Measurements from ENCODE around the gene OPTN. TPM values are rescaled to one million over a fixed set of nuclear protein-coding genes. Genes with fewer than 3 reads are reported as not detected.
"Not testable (repeated sequence)": the region's sequence is repeated elsewhere in the genome, so short reads cannot be mapped to it uniquely, and the experiment has no call there.

Gene OPTN
- total RNA-seq, 1 donor from 2014 or later = 43.6 TPM

DNA sequence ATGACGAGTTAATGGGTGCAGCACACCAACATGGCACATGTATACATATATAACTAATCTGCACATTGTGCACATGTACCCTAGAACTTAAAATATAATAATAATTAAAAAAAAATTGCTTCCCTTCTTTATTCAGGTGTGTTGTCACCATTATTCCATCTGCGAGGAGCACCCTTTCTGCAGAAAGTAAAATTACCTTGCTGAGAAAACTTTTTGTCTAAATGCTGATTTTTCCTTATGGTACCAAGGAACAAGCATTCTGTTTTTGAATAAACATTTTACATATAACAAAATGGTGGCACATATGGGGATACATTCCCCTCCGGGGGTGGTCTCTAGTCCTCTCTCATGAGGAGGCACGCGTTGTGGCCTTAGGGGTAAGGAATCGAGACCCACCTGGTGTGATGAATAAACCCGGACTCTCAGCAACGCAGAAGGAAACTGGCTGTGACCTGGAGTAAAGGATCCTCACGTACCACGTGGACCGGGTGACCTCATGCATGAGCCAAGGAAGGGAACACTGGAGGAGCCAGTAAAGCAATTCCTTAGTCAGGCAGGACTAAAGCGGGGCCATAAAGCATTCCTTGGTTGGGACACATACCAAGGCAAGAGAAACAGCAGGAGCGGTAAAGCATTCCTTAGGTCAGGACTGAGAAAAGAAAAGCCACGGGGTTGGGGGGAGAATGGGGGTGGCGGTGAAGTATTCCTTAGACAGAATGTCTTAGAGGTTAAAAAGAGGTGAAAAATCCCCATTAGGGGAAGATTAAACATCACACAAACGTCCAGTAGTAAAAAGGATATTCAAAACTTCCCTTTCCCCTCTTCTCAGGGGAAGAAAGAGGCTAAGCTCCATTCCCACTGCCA is 20.8 kb upstream of the OPTN start:
- Mint-ChIP-seq H3K36me3 (ENCODE audit: low read depth) (no peaks in the 10 kb centered on the region), H3K27me3 (peaks cover 15% of the 10 kb centered on the region), H3K27ac (no peak overlapping the region), H3K4me3 (no peak overlapping the region), H3K4me1 (peaks cover 6% of the 10 kb centered on the region), H3K9me3 (peaks cover 19% of the 10 kb centered on the region)
- no peak for DNase-seq
- intact Hi-C loops (cut with micrococcal nuclease) = no loop called here

- no peak for DNase-seq
- peaks cover 3% of the 10 kb centered on the region for H3K4me1 Mint-ChIP-seq
- H3K27ac Mint-ChIP-seq = no peak overlapping the region
- intact Hi-C loops (cut with micrococcal nuclease) = no loop called here
- peaks cover 12% of the 10 kb centered on the region for H3K27me3 Mint-ChIP-seq
- peaks cover 2% of the 10 kb centered on the region for H3K36me3 Mint-ChIP-seq (ENCODE audit: low read depth)
- no peak overlapping the region for H3K4me3 Mint-ChIP-seq
- H3K9me3 Mint-ChIP-seq = peaks cover 23% of the 10 kb centered on the region
Observed at GRCh38 chr10:13079776-13080050, 20.2 kb upstream of the OPTN start.

GRCh38 chr10:13080643-13081042 is 19.3 kb upstream of the OPTN start:
- Mint-ChIP-seq H3K27me3 (peaks cover 12% of the 10 kb centered on the region), H3K27ac (no peak overlapping the region), H3K4me3 (no peak overlapping the region), H3K9me3 (peaks cover 25% of the 10 kb centered on the region), H3K36me3 (ENCODE audit: low read depth) (peaks cover 2% of the 10 kb centered on the region), H3K4me1 (peaks cover 2% of the 10 kb centered on the region)
- DNase-seq = no peak
- intact Hi-C loops (cut with micrococcal nuclease) = no loop called here

GRCh38 chr10:13083700-13084099 is 16.3 kb upstream of the OPTN start:
- H3K9me3 Mint-ChIP-seq = peaks cover 21% of the 10 kb centered on the region
- H3K4me1 Mint-ChIP-seq = not testable (repeated sequence)

GRCh38 chr10:13086056-13086455 is 13.9 kb upstream of the OPTN start:
- H3K27ac Mint-ChIP-seq = no peak overlapping the region
- H3K27me3 Mint-ChIP-seq = peaks cover 3% of the 10 kb centered on the region
- H3K4me1 Mint-ChIP-seq = peaks cover 2% of the 10 kb centered on the region
- H3K4me3 Mint-ChIP-seq = no peak overlapping the region
- intact Hi-C loops (cut with micrococcal nuclease) = no loop called here
- DNase-seq = no peak
- H3K9me3 Mint-ChIP-seq = peaks cover 13% of the 10 kb centered on the region
- peaks cover 2% of the 10 kb centered on the region for H3K36me3 Mint-ChIP-seq (ENCODE audit: low read depth)

More at GRCh38 chr10:13083700-13084099, 16.3 kb upstream of the OPTN start:
- H3K4me3 Mint-ChIP-seq; H3K27me3 Mint-ChIP-seq; DNase-seq; H3K36me3 Mint-ChIP-seq (ENCODE audit: low read depth); intact Hi-C loops (cut with micrococcal nuclease); H3K27ac Mint-ChIP-seq: not testable (repeated sequence)

DNA sequence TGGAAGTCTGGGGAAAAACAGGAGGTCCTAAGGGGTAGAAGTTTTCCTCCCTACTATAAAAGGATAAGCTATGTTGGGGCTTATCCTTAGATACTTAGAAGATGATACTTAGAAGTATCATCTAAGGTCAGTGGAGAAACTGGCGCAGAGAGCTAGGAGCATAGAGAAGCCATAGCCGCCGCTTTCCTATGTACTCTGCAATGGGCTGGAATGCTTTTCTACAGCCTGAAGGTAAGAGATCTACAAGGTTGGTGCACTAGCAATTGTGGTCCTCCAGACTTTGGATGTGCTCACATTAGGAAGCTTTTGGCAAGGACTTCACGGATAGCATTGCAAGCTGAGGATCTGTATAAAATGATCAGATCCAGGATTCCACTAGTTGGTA is 12.4 kb upstream of the OPTN start:
- H3K9me3 Mint-ChIP-seq = peaks cover 9% of the 10 kb centered on the region
- peaks cover 2% of the 10 kb centered on the region for H3K36me3 Mint-ChIP-seq (ENCODE audit: low read depth)
- no peak for DNase-seq
- intact Hi-C loops (cut with micrococcal nuclease) = no loop called here
- no peak overlapping the region for H3K27ac Mint-ChIP-seq
- peaks cover 8% of the 10 kb centered on the region for H3K27me3 Mint-ChIP-seq
- H3K4me1 Mint-ChIP-seq = no peaks in the 10 kb centered on the region
- no peak overlapping the region for H3K4me3 Mint-ChIP-seq

- H3K4me3 Mint-ChIP-seq = no peak overlapping the region
- peaks cover 8% of the 10 kb centered on the region for H3K27me3 Mint-ChIP-seq
- peaks cover 6% of the 10 kb centered on the region for H3K9me3 Mint-ChIP-seq
- no peak overlapping the region for H3K27ac Mint-ChIP-seq
- no peak for DNase-seq
- H3K4me1 Mint-ChIP-seq = no peaks in the 10 kb centered on the region
- H3K36me3 Mint-ChIP-seq (ENCODE audit: low read depth) = peaks cover 2% of the 10 kb centered on the region
- intact Hi-C loops (cut with micrococcal nuclease) = no loop called here
Observed at GRCh38 chr10:13087986-13088618, 11.9 kb upstream of the OPTN start.

DNA sequence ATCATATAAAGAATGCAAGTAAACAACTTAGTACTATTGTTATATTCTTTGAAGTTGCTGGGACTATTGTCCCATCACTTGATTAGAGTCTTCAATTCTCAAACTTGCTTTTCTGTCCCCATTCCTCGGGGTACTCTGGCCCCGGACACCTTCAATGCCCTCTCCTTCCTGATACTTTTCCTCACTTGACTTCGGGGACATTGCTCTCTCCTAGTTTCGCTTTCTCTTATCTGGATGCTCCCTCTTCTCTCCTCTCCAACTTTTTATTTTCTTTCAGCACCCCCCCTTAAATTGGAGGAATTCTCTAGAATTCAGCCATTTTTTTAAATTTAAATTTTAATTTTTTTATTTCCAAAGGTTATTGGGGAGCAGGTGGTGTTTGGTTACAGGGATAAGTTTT is 10.6 kb upstream of the OPTN start:
- DNase-seq = no peak
- intact Hi-C loops (cut with micrococcal nuclease) = no loop called here
- Mint-ChIP-seq H3K36me3 (ENCODE audit: low read depth) (peaks cover 2% of the 10 kb centered on the region), H3K4me3 (no peak overlapping the region), H3K4me1 (no peaks in the 10 kb centered on the region), H3K9me3 (peaks cover 6% of the 10 kb centered on the region), H3K27me3 (peaks cover 8% of the 10 kb centered on the region), H3K27ac (no peak overlapping the region)

- Mint-ChIP-seq H3K4me1 (no peaks in the 10 kb centered on the region), H3K27me3 (peaks cover 8% of the 10 kb centered on the region), H3K27ac (no peak overlapping the region), H3K36me3 (ENCODE audit: low read depth) (no peaks in the 10 kb centered on the region), H3K4me3 (no peak overlapping the region), H3K9me3 (no peaks in the 10 kb centered on the region)
- no peak for DNase-seq
- intact Hi-C loops (cut with micrococcal nuclease) = loop anchor here (10.0 kb wide), 1 partner anchor 375 kb away; no protein-coding TSS in a partner anchor
Observed at GRCh38 chr10:13090289-13090688, 9.7 kb upstream of the OPTN start.

- intact Hi-C loops (cut with micrococcal nuclease) = loop anchor here (10.0 kb wide), 1 partner anchor 377 kb away; no protein-coding TSS in a partner anchor
- Mint-ChIP-seq H3K36me3 (ENCODE audit: low read depth) (no peaks in the 10 kb centered on the region), H3K4me3 (no peak overlapping the region), H3K4me1 (peaks cover 2% of the 10 kb centered on the region), H3K9me3 (no peaks in the 10 kb centered on the region), H3K27ac (no peak overlapping the region), H3K27me3 (peaks cover 8% of the 10 kb centered on the region)
- no peak for DNase-seq
Observed at GRCh38 chr10:13091801-13092200, 8.2 kb upstream of the OPTN start.

DNA sequence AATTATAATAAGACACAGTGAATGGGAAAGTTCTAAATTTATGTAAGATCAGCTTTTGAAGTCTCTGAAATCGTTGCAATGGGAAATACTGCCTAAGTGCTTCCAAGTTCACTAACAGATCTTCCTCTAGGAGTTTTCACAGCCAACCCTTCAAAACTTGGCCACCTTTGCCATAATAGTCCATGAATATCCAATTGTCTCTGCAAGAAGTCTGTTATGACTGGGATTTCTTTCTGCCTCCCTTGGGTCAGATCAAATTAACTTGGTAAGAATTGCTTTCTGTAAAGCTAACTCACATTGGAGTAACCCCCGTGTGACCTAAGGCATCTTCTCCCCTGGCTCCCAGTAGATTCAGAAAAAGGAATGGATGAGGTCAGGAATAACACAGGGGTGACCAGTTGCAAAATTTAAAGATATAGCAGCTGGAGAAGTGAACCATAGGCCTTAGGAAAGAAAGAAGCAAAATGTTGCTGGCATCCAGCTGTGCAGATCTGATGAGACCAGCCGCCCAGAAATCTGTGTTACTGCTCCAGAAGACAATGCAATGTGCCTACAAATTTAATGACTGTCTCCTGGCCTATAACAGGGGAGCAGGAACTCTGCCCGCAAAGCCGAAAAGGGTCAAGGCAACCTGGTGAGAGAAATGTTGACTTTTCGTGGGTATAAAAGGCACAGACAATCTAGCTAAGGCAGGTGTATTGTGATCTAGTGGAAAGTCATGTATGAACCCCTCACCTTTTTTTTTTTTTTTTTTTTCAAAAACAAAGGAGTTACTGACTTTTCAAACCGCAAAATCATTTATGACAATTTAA is 7.5 kb upstream of the OPTN start:
- Mint-ChIP-seq H3K27me3 (peaks cover 8% of the 10 kb centered on the region), H3K4me1 (peaks cover 8% of the 10 kb centered on the region), H3K9me3 (no peaks in the 10 kb centered on the region), H3K27ac (no peak overlapping the region), H3K36me3 (ENCODE audit: low read depth) (no peaks in the 10 kb centered on the region), H3K4me3 (no peak overlapping the region)
- intact Hi-C loops (cut with micrococcal nuclease) = loop anchor here (10.0 kb wide), 1 partner anchor 378 kb away; no protein-coding TSS in a partner anchor
- no peak for DNase-seq

GRCh38 chr10:13094082-13094481 is 5.9 kb upstream of the OPTN start:
- not testable (repeated sequence) for DNase-seq

GRCh38 chr10:13095094-13095493 is 4.9 kb upstream of the OPTN start:
- no peak overlapping the region for H3K27ac Mint-ChIP-seq
- no peaks in the 10 kb centered on the region for H3K36me3 Mint-ChIP-seq (ENCODE audit: low read depth)
- intact Hi-C loops (cut with micrococcal nuclease) = loop anchor here (10.0 kb wide), 1 partner anchor 380 kb away; no protein-coding TSS in a partner anchor
- H3K4me1 Mint-ChIP-seq = peaks cover 18% of the 10 kb centered on the region
- H3K27me3 Mint-ChIP-seq = peaks cover 8% of the 10 kb centered on the region
- no peak overlapping the region for H3K4me3 Mint-ChIP-seq
- DNase-seq = no peak
- H3K9me3 Mint-ChIP-seq = no peaks in the 10 kb centered on the region

More at GRCh38 chr10:13094082-13094481, 5.9 kb upstream of the OPTN start:
- H3K27me3 Mint-ChIP-seq; H3K9me3 Mint-ChIP-seq; H3K27ac Mint-ChIP-seq; H3K4me3 Mint-ChIP-seq; H3K36me3 Mint-ChIP-seq (ENCODE audit: low read depth): not testable (repeated sequence)
- intact Hi-C loops (cut with micrococcal nuclease) = loop anchor here (10.0 kb wide), 1 partner anchor 379 kb away; no protein-coding TSS in a partner anchor
- peaks cover 14% of the 10 kb centered on the region for H3K4me1 Mint-ChIP-seq

GRCh38 chr10:13095929-13096328 is 4.0 kb upstream of the OPTN start:
- Mint-ChIP-seq H3K27ac (no peak overlapping the region), H3K4me3 (no peak overlapping the region), H3K36me3 (ENCODE audit: low read depth) (peaks cover 3% of the 10 kb centered on the region), H3K9me3 (no peaks in the 10 kb centered on the region), H3K4me1 (peaks cover 22% of the 10 kb centered on the region), H3K27me3 (peaks cover 5% of the 10 kb centered on the region)
- intact Hi-C loops (cut with micrococcal nuclease) = loop anchor here (10.0 kb wide), 1 partner anchor 381 kb away; no protein-coding TSS in a partner anchor
- no peak for DNase-seq
